ENCODE measurements around the gene EFEMP1.
A peak's percentile ranks its signal among the peaks of the same experiment; 100 is the strongest.

EFEMP1 gene

DNA sequence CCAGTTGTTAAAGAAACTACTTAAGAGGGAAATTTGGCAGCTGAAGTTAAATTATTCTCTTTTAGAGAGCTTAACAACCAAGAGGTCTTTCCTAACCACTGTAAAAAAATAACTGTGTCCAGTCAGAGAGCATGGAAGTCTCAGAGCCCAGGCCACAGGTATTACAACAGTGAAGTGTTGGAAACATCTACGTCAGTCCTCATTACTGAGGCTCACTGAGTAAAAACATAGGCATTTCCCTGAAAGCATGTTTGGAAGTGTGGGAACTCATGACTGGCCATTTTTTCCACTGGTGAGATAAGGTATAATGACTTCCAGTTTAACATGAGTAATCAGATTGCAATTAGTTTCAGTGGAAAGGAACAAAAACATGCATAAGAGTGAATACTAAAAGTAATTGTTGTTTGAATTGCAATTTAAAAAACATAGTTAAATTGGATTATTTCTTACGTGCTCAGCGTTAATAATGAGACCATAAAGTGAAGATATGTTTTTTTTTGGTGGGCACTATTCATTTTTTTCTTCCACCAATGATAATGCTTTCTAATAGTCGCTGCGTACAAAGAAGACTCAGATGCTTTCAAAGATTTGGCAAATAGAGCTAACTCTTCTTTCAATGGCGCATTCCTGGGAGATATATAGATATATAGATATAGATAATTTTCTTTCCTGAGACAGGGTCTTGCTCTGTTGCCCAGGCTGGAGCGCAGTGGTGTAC is 60.8 kb downstream of the EFEMP1 start:
- Histone ChIP-seq H3K4me3 (no peak overlapping the region), H3K4me2 (peak overlapping the region in 6 of 11 experiments; percentile 48 to 74 (median 64); a peak in 7 of 22 replicates), H3K27ac (peak overlapping the region in 1 of 11 experiments; percentile 10; a peak in 2 of 22 replicates), H4K20me1 (no peaks in the 10 kb centered on the region), H3K9me3 (replicated peaks in 1 of 11) (peaks cover 0 to 10% (median 0%) of the 10 kb centered on the region in 11 experiments; a peak in 4 of 22 replicates), H3K27me3 (no peaks in the 10 kb centered on the region; a peak in 1 of 22 replicates), H3K36me3 (peaks cover 0 to 4% (median 0%) of the 10 kb centered on the region in 11 experiments; a peak in 2 of 22 replicates), H3K4me1 (peaks cover 0 to 92% (median 48%) of the 10 kb centered on the region in 10 experiments; a peak in 16 of 20 replicates), H3K9ac (no peak overlapping the region)
- TF ChIP-seq Cebpa-rat (IDR thresholded peaks at IDR 0.05), result no peak

DNA sequence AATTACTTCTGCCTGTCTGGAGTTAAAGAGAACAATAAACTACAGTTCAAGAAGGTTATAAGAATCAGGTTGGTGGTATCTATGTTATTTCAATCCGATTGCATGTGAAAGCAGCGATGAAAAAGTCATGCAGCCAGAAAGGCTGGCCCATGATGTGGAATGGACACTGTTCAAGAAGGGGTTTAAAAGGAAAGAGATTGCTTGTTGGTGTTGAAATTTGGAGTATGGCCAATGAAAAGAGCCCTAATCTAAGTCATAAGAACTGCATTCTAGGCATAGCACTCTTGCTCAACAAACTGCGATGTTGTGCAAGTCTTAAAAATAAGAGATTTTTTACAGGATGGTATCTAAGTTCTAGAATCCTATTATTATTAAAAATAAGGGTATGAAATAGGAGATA is 61.3 kb downstream of the EFEMP1 start:
- H3K9ac ChIP-seq, result no peak overlapping the region
- peaks cover 0 to 97% (median 48%) of the 10 kb centered on the region in 10 experiments; a peak in 16 of 20 replicates for H3K4me1 ChIP-seq

DNA sequence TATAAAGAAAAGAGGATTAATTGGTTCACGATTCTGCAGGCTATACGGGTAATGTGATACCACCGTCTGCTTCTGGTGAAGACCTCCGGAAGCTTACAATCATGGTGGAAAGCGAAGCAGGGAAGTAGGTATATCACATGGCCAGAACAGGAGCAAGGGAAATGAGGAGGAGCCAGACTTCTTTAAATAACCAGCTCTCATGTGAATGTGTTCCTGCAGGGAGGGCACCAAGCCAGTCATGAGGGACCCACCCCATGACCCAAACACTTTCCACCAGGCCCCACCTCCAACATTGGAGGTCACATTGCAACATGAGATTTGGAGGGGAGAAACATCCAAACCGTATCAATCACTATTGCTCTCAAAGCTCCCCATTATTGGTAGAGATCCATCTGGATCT is 61.8 kb downstream of the EFEMP1 start:
- no peak for TF ChIP-seq Cebpa-rat (IDR thresholded peaks at IDR 0.05)

More for the DNA sequence above, 61.3 kb downstream of the EFEMP1 start:
- Histone ChIP-seq H3K27ac (peak overlapping the region in 2 of 11 experiments; percentile 10 to 46; a peak in 3 of 22 replicates), H3K9me3 (replicated peaks in 1 of 11) (peaks cover 0 to 9% (median 0%) of the 10 kb centered on the region in 11 experiments; a peak in 4 of 22 replicates), H4K20me1 (no peaks in the 10 kb centered on the region), H3K4me3 (no peak overlapping the region), H3K27me3 (no peaks in the 10 kb centered on the region; a peak in 1 of 22 replicates), H3K36me3 (no peaks in the 10 kb centered on the region), H3K4me2 (peak overlapping the region in 8 of 11 experiments; percentile 5 to 74 (median 62); a peak in 12 of 22 replicates)
- TF ChIP-seq Cebpa-rat (IDR thresholded peaks at IDR 0.05), result no peak

DNA sequence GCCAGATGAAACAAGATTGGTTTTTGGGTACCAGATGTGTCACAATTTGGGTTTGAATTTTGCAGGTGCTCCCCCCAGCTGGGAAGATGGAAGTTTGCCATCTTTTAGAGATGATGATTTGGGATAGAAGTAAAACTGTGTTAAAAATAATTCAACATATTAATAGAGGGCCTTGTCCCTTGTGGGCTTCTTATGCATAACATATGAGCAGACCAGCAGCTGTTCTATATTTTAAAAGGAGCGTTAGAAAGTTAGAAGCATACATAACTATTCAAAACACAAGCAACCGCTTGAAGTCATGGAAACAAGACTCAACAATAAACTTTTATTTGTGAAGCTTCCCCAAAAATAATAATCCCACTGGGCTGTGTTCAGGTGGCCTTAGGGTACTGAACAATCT is 62.8 kb downstream of the EFEMP1 start:
- H3K4me3 ChIP-seq, result no peak overlapping the region
- peaks cover 0 to 17% (median 7%) of the 10 kb centered on the region in 11 experiments; a peak in 8 of 22 replicates for H3K9me3 ChIP-seq (replicated peaks in 1 of 11)
- TF ChIP-seq Cebpa-rat (IDR thresholded peaks at IDR 0.05), result no peak
- no peaks in the 10 kb centered on the region for H4K20me1 ChIP-seq
- H3K27me3 ChIP-seq, result no peaks in the 10 kb centered on the region; a peak in 1 of 22 replicates
- peaks cover 0 to 90% (median 48%) of the 10 kb centered on the region in 10 experiments; a peak in 16 of 20 replicates for H3K4me1 ChIP-seq
- H3K27ac ChIP-seq, result peak overlapping the region in 1 of 11 experiments; percentile 46; a peak in 1 of 22 replicates
- no peaks in the 10 kb centered on the region; a peak in 1 of 22 replicates for H3K36me3 ChIP-seq
- peak overlapping the region in 9 of 11 experiments; percentile 5 to 74 (median 61); a peak in 16 of 22 replicates for H3K4me2 ChIP-seq
- no peak overlapping the region; a peak in 1 of 22 replicates for H3K9ac ChIP-seq

More for the DNA sequence above, 61.8 kb downstream of the EFEMP1 start:
- H3K4me2 ChIP-seq, result peak overlapping the region in 8 of 11 experiments; percentile 5 to 74 (median 62); a peak in 14 of 22 replicates
- peak overlapping the region in 1 of 11 experiments; percentile 46; a peak in 2 of 22 replicates for H3K27ac ChIP-seq
- H3K27me3 ChIP-seq, result no peaks in the 10 kb centered on the region; a peak in 1 of 22 replicates
- peaks cover 0 to 97% (median 48%) of the 10 kb centered on the region in 10 experiments; a peak in 16 of 20 replicates for H3K4me1 ChIP-seq
- peaks cover 0 to 9% (median 0%) of the 10 kb centered on the region in 11 experiments; a peak in 6 of 22 replicates for H3K9me3 ChIP-seq (replicated peaks in 1 of 11)
- H4K20me1 ChIP-seq, result no peaks in the 10 kb centered on the region
- H3K4me3 ChIP-seq, result no peak overlapping the region
- no peak overlapping the region; a peak in 1 of 22 replicates for H3K9ac ChIP-seq
- no peaks in the 10 kb centered on the region for H3K36me3 ChIP-seq

DNA sequence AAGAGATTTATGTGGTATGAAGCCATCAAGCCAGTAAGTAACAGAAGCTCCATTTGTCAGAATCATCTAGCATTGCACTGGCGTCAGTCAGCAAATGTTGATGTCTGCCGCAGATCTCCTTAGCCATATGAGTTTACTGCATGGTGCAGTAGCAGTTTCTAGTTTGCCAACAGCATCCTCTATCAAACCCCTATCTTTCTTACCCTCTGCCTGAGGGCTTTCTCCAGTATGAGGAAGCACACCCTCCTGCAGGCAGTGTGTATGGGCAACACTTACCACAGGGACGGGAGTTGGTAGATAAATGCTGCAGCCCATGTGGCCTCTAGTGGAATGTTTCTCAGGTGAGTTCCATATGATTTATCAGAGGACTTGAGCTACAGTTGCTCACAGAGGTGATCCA is 63.7 kb downstream of the EFEMP1 start:
- Histone ChIP-seq H3K27ac (peak overlapping the region in 1 of 11 experiments; percentile 46; a peak in 1 of 22 replicates), H3K4me2 (peak overlapping the region in 8 of 11 experiments; percentile 15 to 74 (median 62); a peak in 16 of 22 replicates), H3K9me3 (replicated peaks in 1 of 11) (peaks cover 0 to 26% (median 11%) of the 10 kb centered on the region in 11 experiments; a peak in 8 of 22 replicates), H3K36me3 (no peaks in the 10 kb centered on the region; a peak in 1 of 22 replicates), H4K20me1 (no peaks in the 10 kb centered on the region), H3K4me3 (no peak overlapping the region), H3K27me3 (no peaks in the 10 kb centered on the region; a peak in 1 of 22 replicates), H3K4me1 (peaks cover 0 to 81% (median 44%) of the 10 kb centered on the region in 10 experiments; a peak in 16 of 20 replicates), H3K9ac (no peak overlapping the region; a peak in 1 of 22 replicates)
- no peak for TF ChIP-seq Cebpa-rat (IDR thresholded peaks at IDR 0.05)

DNA sequence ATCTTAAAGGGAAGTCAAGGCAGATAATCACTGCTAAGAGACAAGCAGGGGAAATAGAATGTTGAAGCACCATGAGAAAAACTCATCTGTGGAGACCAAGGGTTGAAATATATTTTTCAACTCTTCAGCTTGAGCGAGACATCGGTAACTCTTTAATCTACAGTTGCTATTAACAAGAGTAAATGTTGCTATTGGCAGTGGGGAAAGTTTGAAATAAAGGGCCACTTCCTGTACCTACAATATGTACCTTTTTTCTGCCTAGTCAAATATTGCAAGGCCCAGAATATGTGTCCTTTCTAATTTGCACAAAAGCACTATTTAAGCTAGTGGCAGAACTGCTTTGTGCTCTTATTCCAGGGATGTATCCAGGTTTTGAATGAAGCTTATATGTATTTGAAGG is 65.8 kb downstream of the EFEMP1 start:
- Histone ChIP-seq H3K27ac (no peak overlapping the region), H3K4me1 (peaks cover 0 to 61% (median 39%) of the 10 kb centered on the region in 10 experiments; a peak in 16 of 20 replicates), H3K27me3 (no peaks in the 10 kb centered on the region; a peak in 1 of 22 replicates), H3K4me2 (peak overlapping the region in 2 of 11 experiments; percentile 0 to 30; a peak in 7 of 22 replicates), H3K36me3 (peaks cover 0 to 11% (median 0%) of the 10 kb centered on the region in 11 experiments; a peak in 2 of 22 replicates), H3K9ac (no peak overlapping the region), H3K9me3 (replicated peaks in 1 of 11) (peaks cover 14 to 45% (median 27%) of the 10 kb centered on the region in 11 experiments), H3K4me3 (no peak overlapping the region), H4K20me1 (no peaks in the 10 kb centered on the region)
- no peak for TF ChIP-seq Cebpa-rat (IDR thresholded peaks at IDR 0.05)

DNA sequence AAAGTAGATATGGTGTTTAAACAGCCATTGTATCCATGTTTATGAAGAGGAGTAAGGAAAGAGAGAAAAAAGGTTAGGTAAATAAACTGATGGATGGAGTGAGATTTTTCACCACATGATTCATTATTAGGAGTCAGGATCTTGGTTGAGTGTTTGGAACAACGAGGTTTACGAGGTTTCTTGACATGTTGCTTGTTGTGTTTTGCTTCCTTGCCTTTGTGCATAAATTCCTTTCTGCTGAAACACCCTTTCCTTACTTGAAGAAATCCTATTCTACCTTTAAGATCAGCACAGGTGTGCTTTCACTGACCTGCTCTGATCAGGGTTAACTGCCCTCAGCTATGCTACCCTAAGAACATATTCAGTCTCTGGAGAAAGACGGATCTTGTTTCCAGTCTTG is 66.6 kb downstream of the EFEMP1 start:
- peaks cover 0 to 53% (median 33%) of the 10 kb centered on the region in 10 experiments; a peak in 15 of 20 replicates for H3K4me1 ChIP-seq
- H4K20me1 ChIP-seq, result no peaks in the 10 kb centered on the region
- no peak overlapping the region for H3K4me3 ChIP-seq
- H3K4me2 ChIP-seq, result peak overlapping the region in 1 of 11 experiments; percentile 30; a peak in 4 of 22 replicates
- peaks cover 22 to 53% (median 35%) of the 10 kb centered on the region in 11 experiments for H3K9me3 ChIP-seq (replicated peaks in 1 of 11)
- no peaks in the 10 kb centered on the region; a peak in 1 of 22 replicates for H3K27me3 ChIP-seq
- H3K36me3 ChIP-seq, result peaks cover 0 to 11% (median 0%) of the 10 kb centered on the region in 11 experiments; a peak in 2 of 22 replicates
- no peak overlapping the region for H3K9ac ChIP-seq
- no peak overlapping the region for H3K27ac ChIP-seq
- TF ChIP-seq Cebpa-rat (IDR thresholded peaks at IDR 0.05), result no peak

DNA sequence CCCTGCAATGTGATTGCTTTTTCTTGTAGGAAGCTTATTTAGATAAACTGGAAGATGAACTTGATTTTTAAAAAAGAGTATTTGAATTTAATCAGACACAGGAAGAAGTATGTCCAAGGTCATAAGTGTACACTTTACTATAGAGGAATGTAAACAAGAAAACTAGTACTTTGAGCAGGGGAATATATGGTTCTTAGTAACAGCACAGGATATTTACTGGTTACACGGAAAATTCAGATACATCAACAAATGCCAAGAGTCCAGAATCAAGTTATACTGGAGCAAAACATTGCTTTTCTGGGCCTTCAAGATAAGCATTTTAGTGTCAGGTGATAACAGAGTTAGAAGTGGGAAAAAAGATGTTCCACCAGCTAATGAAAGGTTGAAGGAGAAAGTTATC is 75.5 kb downstream of the EFEMP1 start:
- Histone ChIP-seq H4K20me1 (no peaks in the 10 kb centered on the region), H3K9ac (no peak overlapping the region), H3K9me3 (replicated peaks in 1 of 11) (peaks cover 13 to 51% (median 36%) of the 10 kb centered on the region in 11 experiments; a peak in 20 of 22 replicates), H3K4me1 (peaks cover 11 to 51% (median 20%) of the 10 kb centered on the region in 10 experiments; a peak in 15 of 20 replicates), H3K36me3 (no peaks in the 10 kb centered on the region), H3K27ac (peak overlapping the region in 2 of 11 experiments; percentile 48 to 53; a peak in 2 of 22 replicates), H3K4me2 (peak overlapping the region in 4 of 11 experiments; percentile 0 to 50 (median 36); a peak in 7 of 22 replicates), H3K4me3 (no peak overlapping the region), H3K27me3 (no peaks in the 10 kb centered on the region)
- TF ChIP-seq Cebpa-rat (IDR thresholded peaks at IDR 0.05), result no peak

Data from BLaER1 treated with 17β-estradiol and CSF1 and Interleukin-3, amounts not matched to agents 10 nM and 100 nM (cell line).